PC-3 (cell line): ENCODE measurements around the gene CCNY. TPM values are rescaled to one million over a fixed set of nuclear protein-coding genes. Genes with fewer than 3 reads are reported as not detected.

ENCODE experiments used
- ATAC-seq: fragments of 200-7000 bp; cut with Tn5 transposase; 2 replicates; pipeline ENCODE4 v1.9.1; 2020; ENCODE audit warnings: mild to moderate bottlenecking, moderate library complexity
- BruUV-seq: library from RNA; stranded (reverse); fragments of 400-500 nt; replicated peaks from 2 replicates; lab custom pipeline; 2021; lab: Mats Ljungman, UMichigan
- CTCF ChIA-PET: fragments of 300-600 bp; sonication (Branson Sonifier 250); formaldehyde crosslinking; loops from one replicate; lab custom pipeline; 2022; ENCODE audit warnings: antibody characterized with exemption; lab: Charles Lee
- POLR2A ChIA-PET: fragments of 300-600 bp; sonication (Branson Sonifier 250); formaldehyde crosslinking; loops from one replicate; lab custom pipeline; 2022; ENCODE audit warnings: antibody characterized with exemption; ENCODE audit not compliant: unreplicated experiment; lab: Charles Lee
- DNase-seq: peaks from one replicate; pipeline ENCODE4 v3.0.0-alpha.2; 2015
- H2AFZ ChIP-seq: fragments of 300-600 bp; sonication (generic); 2 replicates; pipeline ENCODE4 v1.6.0; 2016; ENCODE audit warnings: antibody characterized with exemption, low read length
- H3F3A ChIP-seq: fragments of 300-600 bp; sonication (generic); one replicate; pipeline ENCODE4 v1.6.0; 2017; ENCODE audit warnings: antibody characterized with exemption, low read length, control low read depth, mild to moderate bottlenecking; ENCODE audit not compliant: unreplicated experiment
- H3K27ac ChIP-seq: fragments of 300-600 bp; sonication (generic); 2 replicates; pipeline ENCODE4 v1.5.1; 2016; ENCODE audit warnings: mild to moderate bottlenecking, low read length
- H3K27me3 ChIP-seq: fragments of 300-600 bp; sonication (generic); 2 replicates; pipeline ENCODE4 v1.6.1; 2016; ENCODE audit warnings: low read length, mixed read lengths
- H3K36me3 ChIP-seq: fragments of 300-600 bp; sonication (generic); 2 replicates; pipeline ENCODE4 v1.6.1; 2016; ENCODE audit warnings: low read depth, mixed run types, low read length, mixed read lengths
- H3K4me1 ChIP-seq: fragments of 300-600 bp; sonication (generic); 2 replicates; pipeline ENCODE4 v1.5.1; 2016; ENCODE audit warnings: low read length; ENCODE audit not compliant: insufficient read depth
- H3K4me2 ChIP-seq: fragments of 300-600 bp; sonication (generic); 2 replicates; pipeline ENCODE4 v1.6.0; 2016; ENCODE audit warnings: low read length
- H3K4me3 ChIP-seq: fragments of 300-600 bp; sonication (generic); 2 replicates; pipeline ENCODE4 v1.5.1; 2016; ENCODE audit warnings: mild to moderate bottlenecking, low read length, mixed read lengths
- H3K79me2 ChIP-seq: fragments of 300-600 bp; sonication (generic); 2 replicates; pipeline ENCODE4 v1.6.1; 2017; ENCODE audit warnings: low read length, mixed read lengths
- H3K9ac ChIP-seq: fragments of 300-600 bp; sonication (generic); 2 replicates; pipeline ENCODE4 v1.6.0; 2016; ENCODE audit warnings: mild to moderate bottlenecking, low read length
- H3K9me2 ChIP-seq: fragments of 300-600 bp; sonication (generic); replicated peaks from 2 replicates; pipeline ENCODE4 v1.6.1; 2016; ENCODE audit warnings: mixed run types, low read length, mixed read lengths
- H3K9me3 ChIP-seq: fragments of 300-600 bp; sonication (generic); 2 replicates; pipeline ENCODE4 v1.6.1; 2016; ENCODE audit warnings: low read length, mixed read lengths
- H4K20me1 ChIP-seq: fragments of 300-600 bp; sonication (generic); 2 replicates; pipeline ENCODE4 v1.6.1; 2016; ENCODE audit warnings: low read length, mixed read lengths
- CTCF ChIP-seq: fragments of 300-600 bp; sonication (generic); conservative IDR thresholded peaks from 2 replicates; pipeline ENCODE4 v1.5.1; 2017; ENCODE audit warnings: antibody characterized with exemption, low read depth, mild to moderate bottlenecking, low read length
- EZH2 ChIP-seq: fragments of 300-600 bp; sonication (generic); IDR thresholded peaks from one replicate; pipeline ENCODE4 v1.6.1; 2017; ENCODE audit warnings: antibody characterized with exemption, mild to moderate bottlenecking, low read length; ENCODE audit not compliant: unreplicated experiment
- EZH2phosphoT487 ChIP-seq: fragments of 300-600 bp; sonication (generic); IDR thresholded peaks from 2 replicates; pipeline ENCODE4 v1.6.1; 2018; ENCODE audit warnings: mild to moderate bottlenecking, antibody characterized with exemption, low read length, borderline replicate concordance
- intact Hi-C: fragments of 100-400 bp; cut with micrococcal nuclease; formaldehyde crosslinking; loops from 2 replicates; pipeline ENCODE4 v1.9.0; 2023
- total RNA-seq: library from RNA; depleted of rRNA; stranded (reverse); fragments of >200 nt; gene quantifications from 2 replicates; pipeline ENCODE4 v1.2.3, GENCODE V29; 2014

The CCNY gene
- total RNA-seq, 1 experiment from 2014 or later = 146 TPM

DNA sequence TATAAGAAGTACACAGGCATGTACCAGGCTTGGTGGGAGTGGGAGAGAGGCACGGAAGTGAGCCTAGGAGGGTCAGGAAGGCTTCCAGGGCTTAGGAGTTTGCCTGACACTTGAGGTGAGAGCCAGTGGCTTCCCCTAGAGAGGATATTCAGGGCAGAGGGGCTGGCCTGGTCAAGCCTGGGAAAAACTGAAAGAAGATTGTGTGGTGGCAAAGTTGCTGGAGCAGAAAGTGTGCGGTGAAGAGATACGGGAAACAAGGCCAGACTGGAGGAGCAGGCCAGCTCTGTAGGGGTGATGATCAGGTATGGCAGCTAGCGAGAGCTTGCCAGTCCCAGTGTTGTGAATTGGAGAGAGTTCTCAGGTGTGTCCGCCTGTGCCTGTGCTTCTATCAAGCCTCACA lies 129.9 kb downstream of the CCNY start:
- Histone ChIP-seq H4K20me1 (peaks cover 65% of the 10 kb centered on the region), H3K4me3 (no peak overlapping the region), H3K9ac (no peak overlapping the region), H2AFZ (no peak overlapping the region), H3K27me3 (no peaks in the 10 kb centered on the region), H3K9me2 (no peaks in the 10 kb centered on the region), H3K4me1 (0 out of 2 replicates have a peak, but pooled peaks cover 2% of the 10 kb centered on the region), H3K79me2 (peaks cover 97% of the 10 kb centered on the region), H3K4me2 (no peak overlapping the region), H3K9me3 (no peaks in the 10 kb centered on the region), H3F3A (no peaks in the 10 kb centered on the region), H3K36me3 (no peaks in the 10 kb centered on the region), H3K27ac (no peak overlapping the region)
- intact Hi-C loops = no loop called here
- ChIA-PET POLR2A (no interaction called here), CTCF (no interaction called here)
- ATAC-seq = no peak
- no peak for DNase-seq
- TF ChIP-seq CTCF (no peak), EZH2phosphoT487 (no peak), EZH2 (no peak)
- BruUV-seq = no TSS peak

- POLR2A ChIA-PET = no interaction called here
- H3K9me3 ChIP-seq = no peaks in the 10 kb centered on the region
- H3K4me1 ChIP-seq = no peaks in the 10 kb centered on the region
- BruUV-seq = no TSS peak
- TF ChIP-seq EZH2phosphoT487 = no peak
- TF ChIP-seq CTCF = no peak
- no peak for TF ChIP-seq EZH2
- ATAC-seq (no peak), DNase-seq (no peak)
- no peaks in the 10 kb centered on the region for H3F3A ChIP-seq
- peaks cover 64% of the 10 kb centered on the region for H4K20me1 ChIP-seq
- no peaks in the 10 kb centered on the region for H3K36me3 ChIP-seq
- no peaks in the 10 kb centered on the region for H3K9me2 ChIP-seq
- no peak overlapping the region for H3K27ac ChIP-seq
- H3K4me2 ChIP-seq = no peak overlapping the region
- no peak overlapping the region for H2AFZ ChIP-seq
- CTCF ChIA-PET = no interaction called here
- peaks cover 97% of the 10 kb centered on the region for H3K79me2 ChIP-seq
- no peak overlapping the region for H3K9ac ChIP-seq
- intact Hi-C loops = no loop called here
- H3K4me3 ChIP-seq = no peak overlapping the region
- no peaks in the 10 kb centered on the region for H3K27me3 ChIP-seq
These were observed 130.4 kb downstream of the CCNY start for GRCh38 chr10:35466661-35467060.

DNA sequence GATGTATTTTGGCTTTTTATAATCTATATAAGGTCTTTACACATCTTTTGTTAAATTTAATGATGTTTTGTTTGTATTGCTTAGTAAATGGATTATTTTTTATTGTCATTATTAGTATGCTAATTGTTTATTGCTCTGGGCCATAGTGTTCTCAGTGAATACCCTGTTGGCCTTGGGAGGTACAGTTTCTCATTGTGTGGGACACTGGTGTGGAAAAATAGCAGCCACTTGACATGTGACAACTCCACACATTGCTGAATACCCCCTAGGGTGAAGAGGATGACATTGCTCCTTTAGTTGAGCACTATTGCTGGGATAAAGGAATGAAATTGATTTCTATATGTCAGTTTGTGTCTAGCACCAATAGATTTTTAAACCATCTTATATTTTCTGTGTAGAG lies 130.9 kb downstream of the CCNY start:
- ATAC-seq (no peak), DNase-seq (no peak)
- no TSS peak for BruUV-seq
- Histone ChIP-seq H3K27me3 (no peaks in the 10 kb centered on the region), H3K4me2 (no peak overlapping the region), H3K27ac (no peak overlapping the region), H3K4me3 (no peak overlapping the region), H3K4me1 (no peaks in the 10 kb centered on the region), H2AFZ (no peak overlapping the region), H3K36me3 (no peaks in the 10 kb centered on the region), H3K9ac (no peak overlapping the region), H3K79me2 (peaks cover 97% of the 10 kb centered on the region), H3K9me2 (no peaks in the 10 kb centered on the region), H3F3A (no peaks in the 10 kb centered on the region), H4K20me1 (peaks cover 64% of the 10 kb centered on the region), H3K9me3 (no peaks in the 10 kb centered on the region)
- CTCF ChIA-PET = no interaction called here
- TF ChIP-seq EZH2phosphoT487 (no peak), EZH2 (no peak), CTCF (no peak)
- POLR2A ChIA-PET = no interaction called here
- intact Hi-C loops = no loop called here
